ENCODE data around the gene PLA2G6.

Gene PLA2G6

GRCh38 chr22:38129856-38130255 is 51.8 kb downstream of the PLA2G6 start:
- peaks cover 3 to 5% of the 10 kb centered on the region in 2 donors for H3K36me3 ChIP-seq (replicated peaks in 1 of 2; ENCODE audit: control insufficient read depth in 2 of 2, insufficient read depth in 2 of 2, low read length in 2 of 2)
- H2BK5ac ChIP-seq (ENCODE audit: low read length) = no peak overlapping the region
- H4K8ac ChIP-seq (ENCODE audit: low read depth, low read length) = no peak overlapping the region
- no peak overlapping the region for H3K4me3 ChIP-seq (ENCODE audit: low read length in 2 of 2)
- H3K18ac ChIP-seq (ENCODE audit: low read length) = no peak overlapping the region
- no peak overlapping the region for H2BK120ac ChIP-seq (ENCODE audit: low read depth, low read length)
- H3K27ac ChIP-seq (replicated peaks; ENCODE audit: low read length) = no peak overlapping the region
- no peak overlapping the region for H3K4ac ChIP-seq (ENCODE audit: low read length)
- no peak overlapping the region for H4K91ac ChIP-seq (ENCODE audit: low read depth, low read length, poor library complexity)
- H3K9me3 ChIP-seq (replicated peaks in 1 of 2; ENCODE audit: control insufficient read depth in 2 of 2, insufficient read depth in 1 of 2, low read depth in 1 of 2, low read length in 2 of 2) = peaks cover 0 to 3% of the 10 kb centered on the region in 2 donors
- no peak overlapping the region for H3K9ac ChIP-seq (ENCODE audit: low read depth, low read length, poor library complexity)
- H3K23ac ChIP-seq (ENCODE audit: low read depth, low read length, poor library complexity) = no peak overlapping the region
- peaks cover 1% of the 10 kb centered on the region for H3K79me1 ChIP-seq (ENCODE audit: low read depth, low read length)
- no peak overlapping the region for H3K14ac ChIP-seq (ENCODE audit: low read length)
- no peaks in the 10 kb centered on the region for H3K27me3 ChIP-seq (ENCODE audit: control insufficient read depth in 3 of 3, insufficient read depth in 3 of 3, low read depth in 1 of 3, low read length in 3 of 3)
- H2BK12ac ChIP-seq (ENCODE audit: low read length) = no peak overlapping the region
- H2AK5ac ChIP-seq (ENCODE audit: low read depth, low read length) = no peak overlapping the region
- no peak overlapping the region for H2AFZ ChIP-seq (ENCODE audit: low read length)
- H3K4me1 ChIP-seq (ENCODE audit: control insufficient read depth in 2 of 2, insufficient read depth in 1 of 2, low read depth in 1 of 2, low read length in 2 of 2) = peaks cover 0 to 7% of the 10 kb centered on the region in 2 donors
- no peak overlapping the region for H2BK15ac ChIP-seq (ENCODE audit: low read length)
- DNase-seq (ENCODE audit: low spot score) = no peak
- H3K4me2 ChIP-seq (ENCODE audit: insufficient read depth, low read length, poor library complexity, severe bottlenecking) = no peak overlapping the region
- WGBS, 2 donors (ENCODE audit: extremely low coverage in 2 of 2, insufficient read length in 2 of 2, insufficient replicate concordance in 1 of 2) = no CpG with 5 or more reads among the region's 9 CpGs

GRCh38 chr22:38129021-38129420 is 52.6 kb downstream of the PLA2G6 start:
- Histone ChIP-seq H2BK5ac (ENCODE audit: low read length) (no peak overlapping the region), H3K18ac (ENCODE audit: low read length) (peak overlapping the region; percentile 24), H3K9me3 (replicated peaks in 1 of 2; ENCODE audit: control insufficient read depth in 2 of 2, insufficient read depth in 1 of 2, low read depth in 1 of 2, low read length in 2 of 2) (peaks cover 0 to 3% of the 10 kb centered on the region in 2 donors), H2BK120ac (ENCODE audit: low read depth, low read length) (peak overlapping the region; percentile 66), H3K79me1 (ENCODE audit: low read depth, low read length) (peaks cover 2% of the 10 kb centered on the region), H3K27me3 (ENCODE audit: control insufficient read depth in 3 of 3, insufficient read depth in 3 of 3, low read depth in 1 of 3, low read length in 3 of 3) (no peaks in the 10 kb centered on the region), H3K27ac (replicated peaks; ENCODE audit: low read length) (no peak overlapping the region), H3K4me1 (ENCODE audit: control insufficient read depth in 2 of 2, insufficient read depth in 1 of 2, low read depth in 1 of 2, low read length in 2 of 2) (peaks cover 0 to 9% of the 10 kb centered on the region in 2 donors), H3K14ac (ENCODE audit: low read length) (no peak overlapping the region), H3K9ac (ENCODE audit: low read depth, low read length, poor library complexity) (peak overlapping the region; percentile 56), H3K4ac (ENCODE audit: low read length) (no peak overlapping the region), H4K91ac (ENCODE audit: low read depth, low read length, poor library complexity) (no peak overlapping the region), H4K8ac (ENCODE audit: low read depth, low read length) (no peak overlapping the region), H2BK15ac (ENCODE audit: low read length) (no peak overlapping the region), H2BK12ac (ENCODE audit: low read length) (no peak overlapping the region), H2AFZ (ENCODE audit: low read length) (no peak overlapping the region), H3K36me3 (replicated peaks in 1 of 2; ENCODE audit: control insufficient read depth in 2 of 2, insufficient read depth in 2 of 2, low read length in 2 of 2) (peaks cover 3% of the 10 kb centered on the region in 2 donors), H3K4me2 (ENCODE audit: insufficient read depth, low read length, poor library complexity, severe bottlenecking) (no peak overlapping the region), H3K4me3 (ENCODE audit: low read length in 2 of 2) (peak overlapping the region in 1 of 2 donors; percentile 39), H3K23ac (ENCODE audit: low read depth, low read length, poor library complexity) (no peak overlapping the region), H2AK5ac (ENCODE audit: low read depth, low read length) (peak overlapping the region; percentile 10)
- DNase-seq (ENCODE audit: low spot score) = no peak
- no CpG with 5 or more reads among the region's 10 CpGs for WGBS, 2 donors (ENCODE audit: extremely low coverage in 2 of 2, insufficient read length in 2 of 2, insufficient replicate concordance in 1 of 2)

GRCh38 chr22:38127869-38128268 is 53.8 kb downstream of the PLA2G6 start:
- H3K27ac ChIP-seq (replicated peaks; ENCODE audit: low read length) = no peak overlapping the region
- peaks cover 0 to 3% of the 10 kb centered on the region in 2 donors for H3K9me3 ChIP-seq (replicated peaks in 1 of 2; ENCODE audit: control insufficient read depth in 2 of 2, insufficient read depth in 1 of 2, low read depth in 1 of 2, low read length in 2 of 2)
- H3K18ac ChIP-seq (ENCODE audit: low read length) = peak overlapping the region; percentile 91
- H3K4ac ChIP-seq (ENCODE audit: low read length) = no peak overlapping the region
- H2AFZ ChIP-seq (ENCODE audit: low read length) = no peak overlapping the region
- no peak overlapping the region for H4K8ac ChIP-seq (ENCODE audit: low read depth, low read length)
- no peak overlapping the region for H2BK120ac ChIP-seq (ENCODE audit: low read depth, low read length)
- peak overlapping the region; percentile 98 for H3K14ac ChIP-seq (ENCODE audit: low read length)
- H3K4me2 ChIP-seq (ENCODE audit: insufficient read depth, low read length, poor library complexity, severe bottlenecking) = no peak overlapping the region
- H3K79me1 ChIP-seq (ENCODE audit: low read depth, low read length) = peaks cover 2% of the 10 kb centered on the region
- peaks cover 0 to 10% of the 10 kb centered on the region in 2 donors for H3K4me1 ChIP-seq (ENCODE audit: control insufficient read depth in 2 of 2, insufficient read depth in 1 of 2, low read depth in 1 of 2, low read length in 2 of 2)
- no peak overlapping the region for H4K91ac ChIP-seq (ENCODE audit: low read depth, low read length, poor library complexity)
- H3K36me3 ChIP-seq (replicated peaks in 1 of 2; ENCODE audit: control insufficient read depth in 2 of 2, insufficient read depth in 2 of 2, low read length in 2 of 2) = peaks cover 3% of the 10 kb centered on the region in 2 donors
- H2BK5ac ChIP-seq (ENCODE audit: low read length) = peak overlapping the region; percentile 35
- no peak overlapping the region for H3K9ac ChIP-seq (ENCODE audit: low read depth, low read length, poor library complexity)
- WGBS, 2 donors (ENCODE audit: extremely low coverage in 2 of 2, insufficient read length in 2 of 2, insufficient replicate concordance in 1 of 2) = no CpG with 5 or more reads among the region's 9 CpGs
- H3K23ac ChIP-seq (ENCODE audit: low read depth, low read length, poor library complexity) = peak overlapping the region; percentile 18
- H2BK12ac ChIP-seq (ENCODE audit: low read length) = peak overlapping the region; percentile 78
- H3K27me3 ChIP-seq (ENCODE audit: control insufficient read depth in 3 of 3, insufficient read depth in 3 of 3, low read depth in 1 of 3, low read length in 3 of 3) = no peaks in the 10 kb centered on the region
- no peak overlapping the region for H3K4me3 ChIP-seq (ENCODE audit: low read length in 2 of 2)
- H2AK5ac ChIP-seq (ENCODE audit: low read depth, low read length) = peak overlapping the region; percentile 83
- peak overlapping the region; percentile 30 for H2BK15ac ChIP-seq (ENCODE audit: low read length)
- DNase-seq (ENCODE audit: low spot score) = no peak

GRCh38 chr22:38126928-38127668 is 54.5 kb downstream of the PLA2G6 start:
- WGBS, 2 donors (ENCODE audit: extremely low coverage in 2 of 2, insufficient read length in 2 of 2, insufficient replicate concordance in 1 of 2) = no CpG with 5 or more reads among the region's 23 CpGs
- no peak overlapping the region for H3K14ac ChIP-seq (ENCODE audit: low read length)
- H3K4me1 ChIP-seq (ENCODE audit: control insufficient read depth in 2 of 2, insufficient read depth in 1 of 2, low read depth in 1 of 2, low read length in 2 of 2) = peaks cover 0 to 10% of the 10 kb centered on the region in 2 donors
- H3K27ac ChIP-seq (replicated peaks; ENCODE audit: low read length) = no peak overlapping the region
- no peak for DNase-seq (ENCODE audit: low spot score)
- H3K4ac ChIP-seq (ENCODE audit: low read length) = no peak overlapping the region
- no peak overlapping the region for H2BK120ac ChIP-seq (ENCODE audit: low read depth, low read length)
- H2AFZ ChIP-seq (ENCODE audit: low read length) = no peak overlapping the region
- H4K91ac ChIP-seq (ENCODE audit: low read depth, low read length, poor library complexity) = no peak overlapping the region
- peak overlapping the region; percentile 83 for H2AK5ac ChIP-seq (ENCODE audit: low read depth, low read length)
- H3K36me3 ChIP-seq (replicated peaks in 1 of 2; ENCODE audit: control insufficient read depth in 2 of 2, insufficient read depth in 2 of 2, low read length in 2 of 2) = peaks cover 0 to 3% of the 10 kb centered on the region in 2 donors
- no peak overlapping the region for H3K4me3 ChIP-seq (ENCODE audit: low read length in 2 of 2)
- peak overlapping the region; percentile 91 for H3K18ac ChIP-seq (ENCODE audit: low read length)
- H2BK5ac ChIP-seq (ENCODE audit: low read length) = peak overlapping the region; percentile 93
- H3K23ac ChIP-seq (ENCODE audit: low read depth, low read length, poor library complexity) = peak overlapping the region; percentile 18
- no peak overlapping the region for H2BK15ac ChIP-seq (ENCODE audit: low read length)
- peaks cover 2% of the 10 kb centered on the region for H3K79me1 ChIP-seq (ENCODE audit: low read depth, low read length)
- H4K8ac ChIP-seq (ENCODE audit: low read depth, low read length) = no peak overlapping the region
- peaks cover 0 to 3% of the 10 kb centered on the region in 2 donors for H3K9me3 ChIP-seq (replicated peaks in 1 of 2; ENCODE audit: control insufficient read depth in 2 of 2, insufficient read depth in 1 of 2, low read depth in 1 of 2, low read length in 2 of 2)
- no peak overlapping the region for H3K4me2 ChIP-seq (ENCODE audit: insufficient read depth, low read length, poor library complexity, severe bottlenecking)
- no peaks in the 10 kb centered on the region for H3K27me3 ChIP-seq (ENCODE audit: control insufficient read depth in 3 of 3, insufficient read depth in 3 of 3, low read depth in 1 of 3, low read length in 3 of 3)
- peak overlapping the region; percentile 32 for H2BK12ac ChIP-seq (ENCODE audit: low read length)
- H3K9ac ChIP-seq (ENCODE audit: low read depth, low read length, poor library complexity) = no peak overlapping the region

All from neuronal stem cell (in vitro differentiated cells).